GM19324 (cell line): Measurements from ENCODE around the gene LFNG.

Experiments
- ATAC-seq: cut with Tn5 transposase; IDR thresholded peaks from one replicate; pipeline ENCODE4 v1.9.1; 2021; ENCODE audit warnings: mild to moderate bottlenecking, moderate library complexity; ENCODE audit not compliant: unreplicated experiment, low FRiP score

Gene LFNG

GRCh38 chr7:2482725-2483451 lies 36.7 kb upstream of the LFNG start:
- no peak for ATAC-seq

GRCh38 chr7:2483494-2483893 lies 36.1 kb upstream of the LFNG start:
- ATAC-seq = no peak

DNA sequence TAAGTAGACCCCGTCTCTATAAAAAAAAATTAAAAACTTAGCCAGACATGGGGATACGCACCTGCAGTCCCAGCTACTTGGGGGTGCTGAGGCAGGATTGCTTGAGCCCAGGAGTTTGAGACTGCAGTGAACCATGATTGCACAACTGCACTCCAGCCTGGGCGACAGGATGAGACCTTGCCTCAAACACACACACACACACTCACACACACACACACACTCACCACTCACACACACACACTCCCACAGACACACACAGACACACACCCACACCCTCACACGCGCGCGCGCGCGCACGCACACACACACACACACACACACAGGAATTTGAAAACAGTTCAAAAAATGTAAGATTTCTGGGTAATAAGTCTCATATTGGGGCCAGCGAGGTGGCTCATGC lies 34.7 kb upstream of the LFNG start:
- ATAC-seq = no peak

- no peak for ATAC-seq
These were observed 31.8 kb upstream of the LFNG start for GRCh38 chr7:2487586-2488271.

DNA sequence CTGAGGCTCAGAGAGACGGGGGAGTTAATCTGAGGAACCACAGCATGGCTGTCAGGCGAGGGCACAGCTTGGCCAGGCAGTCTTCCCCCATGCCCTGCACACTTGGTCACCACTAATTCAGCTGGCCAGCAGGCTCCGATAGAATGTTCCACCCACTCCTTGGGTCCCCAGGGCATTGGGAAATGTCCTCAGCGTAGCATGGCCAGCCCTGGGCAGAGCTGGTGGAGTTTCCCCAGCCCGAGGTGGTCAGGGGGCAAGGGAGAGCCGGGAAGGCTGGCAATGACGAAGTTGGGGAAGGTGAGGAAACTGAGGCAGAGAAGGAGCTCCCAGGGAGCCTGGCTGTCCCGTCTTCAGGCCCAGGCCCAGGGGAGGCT lies 31.3 kb upstream of the LFNG start:
- ATAC-seq = no peak

DNA sequence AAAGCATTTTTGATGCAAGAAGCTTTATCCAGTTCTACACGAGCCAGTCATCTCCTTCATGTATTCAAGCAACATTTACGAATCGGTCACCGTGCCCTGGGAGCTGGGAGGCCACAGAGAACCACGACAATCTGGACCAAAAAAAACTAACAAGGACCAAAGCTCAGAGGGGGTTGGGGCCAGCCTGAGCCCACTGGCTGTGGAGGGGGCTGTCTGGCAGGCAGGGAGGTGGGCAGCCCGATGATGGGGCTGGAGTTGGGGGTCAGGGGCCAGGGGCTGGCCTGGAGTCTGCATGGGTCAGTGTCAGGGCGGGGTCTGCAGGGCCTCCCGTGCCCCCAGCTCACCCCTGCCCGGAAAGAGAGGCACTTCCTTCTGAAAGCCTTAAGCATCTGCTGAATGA lies 30.9 kb upstream of the LFNG start:
- ATAC-seq = no peak

GRCh38 chr7:2490181-2490651 lies 29.4 kb upstream of the LFNG start:
- no peak for ATAC-seq

DNA sequence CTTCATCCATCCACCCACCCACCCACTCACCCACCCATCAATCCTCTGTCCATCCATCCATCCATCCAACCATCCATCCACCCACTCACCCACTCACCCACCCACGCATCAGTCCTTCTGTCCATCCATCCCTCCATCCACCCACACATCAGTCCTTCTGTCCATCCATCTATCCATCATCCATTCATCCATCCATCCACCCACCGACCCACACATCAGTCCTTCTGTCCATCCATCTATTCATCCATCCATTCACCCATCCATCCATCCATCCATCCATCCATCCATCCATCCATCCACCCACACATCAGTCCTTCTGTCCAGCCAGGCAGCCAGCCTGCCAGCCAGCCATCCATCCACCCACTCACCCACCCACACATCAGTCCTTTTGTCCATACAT lies 27.5 kb upstream of the LFNG start:
- no peak for ATAC-seq

- no peak for ATAC-seq
These were observed 26.1 kb upstream of the LFNG start for GRCh38 chr7:2493205-2494164.

DNA sequence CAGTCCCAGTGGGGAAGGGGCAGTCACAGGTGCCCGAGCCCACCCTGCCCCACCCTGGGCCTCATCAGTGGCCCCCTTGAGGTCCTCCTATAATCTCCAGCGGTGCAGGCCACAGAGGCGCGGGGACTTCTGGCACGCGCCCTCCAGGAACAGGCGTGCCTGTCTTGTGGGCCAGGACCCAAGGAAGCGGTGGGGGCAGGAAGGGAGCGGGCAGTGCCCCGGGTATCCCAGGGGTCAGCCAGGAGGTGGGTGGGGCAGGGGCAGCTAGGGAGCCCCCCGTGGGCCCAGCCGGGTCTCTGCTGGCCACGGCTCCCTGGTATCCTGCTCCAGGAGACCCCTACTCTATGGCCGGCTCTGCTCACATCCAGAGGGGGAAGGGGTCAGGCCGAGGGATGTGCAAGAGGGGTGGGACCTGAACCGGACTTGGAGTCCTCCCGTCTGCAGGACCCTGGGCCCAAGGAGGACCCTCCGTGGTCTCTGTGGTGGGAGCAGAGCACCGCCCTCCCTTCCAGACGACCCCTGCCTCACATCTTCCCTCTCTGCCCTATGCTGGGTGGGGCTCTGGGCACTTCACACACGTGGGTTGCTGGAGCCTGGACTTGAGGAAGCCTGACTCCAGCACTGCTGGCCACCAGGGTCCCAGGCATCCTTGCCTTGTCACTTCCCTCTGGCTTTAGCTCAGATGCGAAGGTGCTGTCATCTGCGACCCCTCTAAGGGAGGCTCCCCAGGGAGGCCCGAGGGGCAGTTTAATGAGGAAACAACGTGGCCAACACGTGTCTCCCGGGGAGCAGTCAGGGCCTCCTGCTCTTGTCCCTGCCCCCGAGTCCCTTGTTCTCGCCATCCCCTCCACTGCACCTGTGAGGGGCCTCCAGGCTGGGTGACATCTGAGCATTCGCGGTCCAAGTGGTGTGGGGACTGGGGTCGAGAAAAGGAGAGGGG lies 25.1 kb upstream of the LFNG start:
- ATAC-seq = no peak

DNA sequence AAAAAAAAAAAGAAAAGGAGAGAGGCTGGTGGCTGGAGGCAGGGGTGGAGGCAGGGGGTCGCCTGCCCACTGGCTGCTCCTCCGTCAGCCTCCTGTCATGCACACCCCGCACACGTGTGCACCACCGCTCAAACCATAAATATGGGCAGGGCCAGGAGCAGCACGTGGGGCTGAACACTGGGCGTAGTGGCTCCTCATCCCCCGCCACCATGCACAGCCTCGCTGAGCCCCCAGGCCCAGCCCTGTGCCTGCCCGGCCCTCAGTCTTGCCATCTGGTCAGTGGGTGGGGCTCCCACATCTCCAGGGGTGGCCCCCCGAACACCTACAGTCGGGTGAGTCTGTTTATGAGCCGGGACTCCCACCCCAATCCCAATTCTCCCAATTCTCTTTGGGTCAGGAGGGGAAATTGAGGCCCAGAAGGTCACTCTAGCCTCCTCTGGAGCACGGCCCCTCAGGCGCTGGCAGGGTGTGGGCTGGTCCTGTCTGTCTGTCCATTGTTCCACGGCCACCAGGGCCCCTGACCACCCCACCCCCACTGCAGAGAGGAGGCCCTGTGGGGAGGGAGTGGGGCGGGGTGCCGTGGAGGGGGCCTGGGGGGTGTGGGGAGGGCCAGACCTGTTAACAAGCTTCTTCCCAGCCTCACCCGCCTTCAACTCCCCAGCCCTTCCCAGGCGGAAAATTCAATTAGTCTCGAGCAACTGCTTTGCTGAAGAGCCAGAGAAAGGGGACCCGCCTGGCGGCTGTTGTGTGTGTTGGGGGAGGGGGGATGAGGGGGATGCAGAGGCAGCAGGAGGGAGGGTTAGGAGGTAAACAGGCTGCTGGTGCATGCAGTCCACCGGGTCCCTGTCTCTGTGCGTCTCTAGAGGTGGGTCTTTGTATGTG lies 23.9 kb upstream of the LFNG start:
- ATAC-seq = no peak

GRCh38 chr7:2496375-2496774 lies 23.2 kb upstream of the LFNG start:
- ATAC-seq = no peak

GRCh38 chr7:2497065-2497464 lies 22.5 kb upstream of the LFNG start:
- no peak for ATAC-seq

- ATAC-seq = no peak
These were observed 21.9 kb upstream of the LFNG start for GRCh38 chr7:2497500-2498336.

DNA sequence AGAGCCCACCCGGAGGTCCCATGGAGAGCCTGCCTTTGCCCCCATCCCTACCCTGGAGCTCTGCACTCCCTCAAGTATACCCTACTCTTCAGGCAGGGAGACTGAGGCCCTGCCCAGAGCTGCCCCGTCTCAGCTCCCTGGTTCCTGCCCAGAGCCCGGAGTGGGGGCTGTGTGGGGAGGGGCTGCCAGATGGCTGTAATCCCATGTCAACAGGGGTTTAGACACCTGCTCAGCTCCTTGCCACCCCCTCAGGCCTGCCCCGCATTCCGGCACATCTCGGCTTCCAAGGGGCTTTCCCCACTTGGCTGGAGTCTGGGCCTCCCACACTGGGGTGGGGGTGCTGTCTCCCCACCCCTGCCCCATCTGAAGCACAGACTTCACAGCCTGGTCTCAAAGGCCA lies 20.9 kb upstream of the LFNG start:
- ATAC-seq = no peak

DNA sequence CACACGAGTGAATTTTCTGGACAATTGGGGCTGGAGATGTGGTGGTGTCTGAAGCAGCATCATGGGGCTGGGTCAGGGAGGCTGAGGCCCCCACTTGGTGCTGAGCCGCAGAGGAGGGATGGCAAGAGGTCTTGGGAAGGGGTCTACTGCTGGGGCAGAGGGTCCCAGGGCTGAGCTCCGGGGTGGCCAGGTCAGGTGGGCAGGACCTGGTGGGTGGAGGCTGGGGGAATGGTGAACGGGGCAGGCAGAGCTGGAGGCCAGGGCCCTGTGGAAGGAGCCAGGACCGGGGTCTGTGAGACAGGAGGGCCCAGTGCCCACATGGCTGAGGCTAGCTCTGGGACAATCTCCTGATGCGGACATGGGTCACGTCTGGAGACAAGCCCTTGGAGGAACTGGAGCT lies 20.4 kb upstream of the LFNG start:
- ATAC-seq = no peak

DNA sequence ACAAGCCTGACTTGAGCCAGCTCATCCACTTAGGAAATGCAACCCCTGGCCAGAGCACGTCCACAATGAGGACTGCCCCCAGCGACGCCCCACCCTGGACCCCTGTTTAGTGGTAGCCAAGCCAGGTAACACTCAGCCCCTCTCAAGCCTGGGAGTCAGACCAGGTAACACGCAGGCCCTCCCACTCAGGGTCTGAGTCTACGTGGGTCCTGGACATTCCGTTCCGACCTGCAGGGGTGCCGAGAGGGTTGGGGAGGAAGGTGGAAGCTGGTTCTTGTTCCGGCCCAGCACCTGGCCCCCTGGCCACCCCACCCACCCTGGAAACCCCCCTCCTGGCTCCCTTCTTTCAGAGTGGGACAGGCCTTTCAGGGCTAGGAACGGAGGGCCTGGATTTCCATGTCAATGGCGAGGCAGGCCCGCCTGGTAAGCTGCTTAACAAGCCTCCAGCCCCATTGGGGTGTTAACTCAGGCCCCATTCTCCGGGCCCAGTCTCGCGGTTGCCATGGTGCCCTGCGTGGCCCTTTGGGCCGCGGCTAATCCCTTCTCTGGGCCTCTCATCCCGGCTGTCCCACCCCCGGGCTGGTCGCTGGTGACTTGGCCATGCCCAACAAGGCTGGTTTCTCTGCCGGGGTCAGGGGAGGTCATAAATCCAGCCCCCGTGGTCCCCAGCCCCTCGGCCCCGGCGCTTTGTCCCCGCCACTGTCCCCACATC lies 19.7 kb upstream of the LFNG start:
- ATAC-seq = no peak

GRCh38 chr7:2500701-2501100 lies 18.9 kb upstream of the LFNG start:
- no peak for ATAC-seq
